Osteoblast (primary cell): ENCODE data around the gene MICU1. TPM values are rescaled to one million over a fixed set of nuclear protein-coding genes. Genes with fewer than 3 reads are reported as not detected.
"Not testable (repeated sequence)": the region's sequence is repeated elsewhere in the genome, so short reads cannot be mapped to it uniquely, and the experiment has no call there.

ENCODE experiments used
- DNase-seq: peaks from one replicate; pipeline ENCODE4 v3.0.0; 2011; ENCODE audit warnings: low spot score, mixed read lengths; ENCODE audit not compliant: insufficient read length; ENCODE audit errors: missing footprints
- H2AFZ ChIP-seq: 2 replicates; pipeline ENCODE4 v1.6.0; 2011; ENCODE audit warnings: mild to moderate bottlenecking, low read length
- H3K27ac ChIP-seq: 2 replicates; pipeline ENCODE4 v1.5.1; 2011; ENCODE audit warnings: mild to moderate bottlenecking, low read depth, low read length, moderate library complexity
- H3K27me3 ChIP-seq: 2 replicates; pipeline ENCODE4 v1.6.0; 2012; ENCODE audit warnings: mild to moderate bottlenecking, control low read depth, inconsistent platforms, low read length, moderate library complexity; ENCODE audit not compliant: insufficient read depth
- H3K36me3 ChIP-seq: 2 replicates; pipeline ENCODE4 v1.5.1; 2011; ENCODE audit warnings: mild to moderate bottlenecking, low read length, control low read depth, moderate library complexity; ENCODE audit not compliant: insufficient read depth
- H3K4me1 ChIP-seq: 2 replicates; pipeline ENCODE4 v1.5.1; 2011; ENCODE audit warnings: mild to moderate bottlenecking, low read length, control low read depth, moderate library complexity; ENCODE audit not compliant: insufficient read depth
- H3K4me2 ChIP-seq: 2 replicates; pipeline ENCODE4 v1.6.0; 2011; ENCODE audit warnings: mild to moderate bottlenecking, low read length; ENCODE audit not compliant: insufficient read depth
- H3K4me3 ChIP-seq: fragments of 200-600 bp; sonication (generic); 3 replicates; pipeline ENCODE4 v1.5.1; 2012; ENCODE audit warnings: mild to moderate bottlenecking, low read length, inconsistent platforms; ENCODE audit not compliant: insufficient read depth
- H3K79me2 ChIP-seq: 2 replicates; pipeline ENCODE4 v1.6.0; 2012; ENCODE audit warnings: mild to moderate bottlenecking, low read length, control low read depth, inconsistent platforms; ENCODE audit not compliant: insufficient read depth
- H3K9me3 ChIP-seq: 2 replicates; pipeline ENCODE4 v1.5.1; 2011; ENCODE audit warnings: low read depth, low read length, control low read depth
- H4K20me1 ChIP-seq: 2 replicates; pipeline ENCODE4 v1.6.0; 2012; ENCODE audit warnings: mild to moderate bottlenecking, low read length, control low read depth; ENCODE audit not compliant: insufficient read depth
- total RNA-seq: library from RNA; depleted of rRNA; stranded (reverse); fragments of >200 nt; gene quantifications from 2 replicates; pipeline ENCODE4 v1.2.3, GENCODE V29; 2012
- TF ChIP-seq, protein P1 (sequence below): IDR thresholded peaks from 2 replicates; pipeline ENCODE4 v1.5.1; 2011; ENCODE audit warnings: mild to moderate bottlenecking, low read depth, low read length, moderate library complexity; ENCODE audit errors: extremely low read depth

Gene MICU1
- total RNA-seq, 1 donor = 79.6 TPM

- H2AFZ ChIP-seq = no peak overlapping the region
- no peaks in the 10 kb centered on the region for H3K27me3 ChIP-seq
- no peak overlapping the region for H3K4me2 ChIP-seq
- H3K4me1 ChIP-seq = peaks cover 14% of the 10 kb centered on the region
- no peaks in the 10 kb centered on the region for H4K20me1 ChIP-seq
- peak; percentile 26 for DNase-seq
- no peak overlapping the region for H3K4me3 ChIP-seq
- peak overlapping the region; percentile 68 for H3K27ac ChIP-seq
- H3K79me2 ChIP-seq = no peaks in the 10 kb centered on the region
- no peaks in the 10 kb centered on the region for H3K36me3 ChIP-seq
- TF ChIP-seq, protein P1, sequence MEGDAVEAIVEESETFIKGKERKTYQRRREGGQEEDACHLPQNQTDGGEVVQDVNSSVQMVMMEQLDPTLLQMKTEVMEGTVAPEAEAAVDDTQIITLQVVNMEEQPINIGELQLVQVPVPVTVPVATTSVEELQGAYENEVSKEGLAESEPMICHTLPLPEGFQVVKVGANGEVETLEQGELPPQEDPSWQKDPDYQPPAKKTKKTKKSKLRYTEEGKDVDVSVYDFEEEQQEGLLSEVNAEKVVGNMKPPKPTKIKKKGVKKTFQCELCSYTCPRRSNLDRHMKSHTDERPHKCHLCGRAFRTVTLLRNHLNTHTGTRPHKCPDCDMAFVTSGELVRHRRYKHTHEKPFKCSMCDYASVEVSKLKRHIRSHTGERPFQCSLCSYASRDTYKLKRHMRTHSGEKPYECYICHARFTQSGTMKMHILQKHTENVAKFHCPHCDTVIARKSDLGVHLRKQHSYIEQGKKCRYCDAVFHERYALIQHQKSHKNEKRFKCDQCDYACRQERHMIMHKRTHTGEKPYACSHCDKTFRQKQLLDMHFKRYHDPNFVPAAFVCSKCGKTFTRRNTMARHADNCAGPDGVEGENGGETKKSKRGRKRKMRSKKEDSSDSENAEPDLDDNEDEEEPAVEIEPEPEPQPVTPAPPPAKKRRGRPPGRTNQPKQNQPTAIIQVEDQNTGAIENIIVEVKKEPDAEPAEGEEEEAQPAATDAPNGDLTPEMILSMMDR = no peak
- H3K9me3 ChIP-seq = no peaks in the 10 kb centered on the region
These were observed 68.5 kb downstream of the MICU1 start for GRCh38 chr10:72557362-72557761.

DNA sequence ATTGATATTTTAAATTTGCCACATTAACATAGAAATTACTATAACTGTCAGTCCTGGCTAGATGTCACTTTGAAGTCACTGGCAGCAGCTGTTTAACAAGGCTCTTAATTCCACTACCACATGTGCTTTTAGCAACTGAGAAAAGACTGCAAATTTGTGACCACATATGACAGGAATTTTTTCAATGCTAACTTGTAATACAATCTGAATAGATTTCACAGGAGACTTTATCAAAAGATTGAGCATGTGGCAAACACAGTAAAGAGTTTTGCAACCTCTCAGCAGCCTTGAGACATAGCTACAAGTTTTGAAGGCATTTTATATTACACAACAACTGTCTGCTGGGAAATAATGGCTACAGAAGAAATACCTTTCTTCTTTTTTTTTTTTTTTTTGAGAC lies 73.0 kb downstream of the MICU1 start:
- H3K4me3 ChIP-seq = no peak overlapping the region
- H3K36me3 ChIP-seq = peaks cover 24% of the 10 kb centered on the region
- no peaks in the 10 kb centered on the region for H3K27me3 ChIP-seq
- H3K27ac ChIP-seq = peak overlapping the region; percentile 63
- no peaks in the 10 kb centered on the region for H4K20me1 ChIP-seq
- TF ChIP-seq, protein P1 = no peak
- peaks cover 14% of the 10 kb centered on the region for H3K4me1 ChIP-seq
- H3K9me3 ChIP-seq = no peaks in the 10 kb centered on the region
- no peaks in the 10 kb centered on the region for H3K79me2 ChIP-seq
- H3K4me2 ChIP-seq = no peak overlapping the region
- no peak overlapping the region for H2AFZ ChIP-seq
- DNase-seq = peak; percentile 9

DNA sequence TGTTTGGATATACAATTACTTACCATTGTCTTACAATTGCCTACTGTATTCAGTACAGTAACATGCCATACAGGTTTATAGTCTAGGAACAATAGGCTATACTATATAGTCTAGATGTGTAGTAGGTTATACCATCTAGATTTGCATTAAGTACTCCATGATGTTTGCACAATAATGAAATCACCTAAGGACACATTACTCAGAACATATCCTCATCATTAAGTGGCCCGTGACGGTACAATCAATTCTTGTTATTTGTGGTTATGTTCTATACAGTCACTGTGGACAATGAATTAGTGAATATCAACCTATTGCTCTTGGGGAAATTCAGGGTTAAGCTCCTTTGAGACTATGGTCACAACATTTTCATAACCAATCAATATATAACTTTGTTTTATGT lies 75.6 kb downstream of the MICU1 start:
- H3K4me1 ChIP-seq = peaks cover 7% of the 10 kb centered on the region
- H4K20me1 ChIP-seq = no peaks in the 10 kb centered on the region
- no peak for DNase-seq
- no peaks in the 10 kb centered on the region for H3K79me2 ChIP-seq
- H3K27me3 ChIP-seq = no peaks in the 10 kb centered on the region
- no peak overlapping the region for H3K4me3 ChIP-seq
- no peak overlapping the region for H2AFZ ChIP-seq
- H3K27ac ChIP-seq = no peak overlapping the region
- TF ChIP-seq, protein P1 = no peak
- H3K36me3 ChIP-seq = peaks cover 31% of the 10 kb centered on the region
- no peak overlapping the region for H3K4me2 ChIP-seq
- no peaks in the 10 kb centered on the region for H3K9me3 ChIP-seq

DNA sequence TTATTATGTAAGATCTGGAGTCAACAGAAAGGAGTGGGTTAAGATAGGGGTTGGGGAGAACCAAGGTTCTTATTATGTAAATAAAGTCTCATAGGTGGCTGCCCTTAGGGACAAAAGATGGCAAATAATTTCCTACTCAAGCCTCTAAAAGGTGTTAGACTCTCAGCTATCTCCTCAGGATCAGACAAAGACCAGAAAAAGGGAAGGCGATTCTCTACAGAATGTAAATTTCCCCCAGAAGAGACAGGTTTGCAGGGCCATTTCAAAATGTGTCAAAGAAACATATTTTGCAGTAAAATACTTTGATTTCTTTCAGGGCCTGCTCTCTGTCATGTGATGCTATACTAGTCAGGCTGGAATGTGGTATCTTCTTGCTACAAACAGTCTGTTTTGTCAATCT lies 80.3 kb downstream of the MICU1 start:
- Histone ChIP-seq H4K20me1 (no peaks in the 10 kb centered on the region), H2AFZ (no peak overlapping the region), H3K79me2 (no peaks in the 10 kb centered on the region), H3K4me2 (no peak overlapping the region), H3K9me3 (no peaks in the 10 kb centered on the region), H3K36me3 (peaks cover 34% of the 10 kb centered on the region), H3K27me3 (no peaks in the 10 kb centered on the region), H3K4me3 (no peak overlapping the region), H3K4me1 (no peaks in the 10 kb centered on the region), H3K27ac (no peak overlapping the region)
- TF ChIP-seq, protein P1 = no peak
- no peak for DNase-seq

DNA sequence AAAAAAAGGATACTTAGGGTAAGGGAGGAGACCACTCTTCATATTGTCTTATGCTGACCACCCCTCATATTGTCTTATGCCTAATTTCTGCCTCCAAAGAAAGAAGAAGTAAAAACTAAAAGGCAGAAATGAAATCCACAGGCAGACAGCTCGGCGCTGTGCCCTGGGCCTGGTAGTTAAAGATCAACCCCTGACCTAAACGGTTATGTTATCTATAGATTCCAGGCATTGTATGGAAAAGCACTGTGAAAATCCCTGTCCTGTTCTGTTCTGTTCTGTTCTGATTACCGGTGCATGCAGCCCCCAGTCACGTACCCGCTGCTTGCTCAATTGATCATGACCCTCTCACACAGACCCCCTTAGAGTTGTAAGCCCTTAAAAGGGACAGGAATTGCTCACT lies 82.0 kb downstream of the MICU1 start:
- not testable (repeated sequence) for H3K4me2 ChIP-seq, H3K4me1 ChIP-seq, DNase-seq, H4K20me1 ChIP-seq, H3K27me3 ChIP-seq, H3K4me3 ChIP-seq, H3K79me2 ChIP-seq, H3K9me3 ChIP-seq, H2AFZ ChIP-seq, H3K27ac ChIP-seq
- H3K36me3 ChIP-seq = peaks cover 18% of the 10 kb centered on the region
